Measurements from ENCODE around the gene RILPL2. TPM values are rescaled to one million over a fixed set of nuclear protein-coding genes. Genes with fewer than 3 reads are reported as not detected.
"Not testable (repeated sequence)": the region's sequence is repeated elsewhere in the genome, so short reads cannot be mapped to it uniquely, and the experiment has no call there.

RILPL2 gene
- total RNA-seq, 1 experiment from 2014 or later, result 2.2 TPM

DNA sequence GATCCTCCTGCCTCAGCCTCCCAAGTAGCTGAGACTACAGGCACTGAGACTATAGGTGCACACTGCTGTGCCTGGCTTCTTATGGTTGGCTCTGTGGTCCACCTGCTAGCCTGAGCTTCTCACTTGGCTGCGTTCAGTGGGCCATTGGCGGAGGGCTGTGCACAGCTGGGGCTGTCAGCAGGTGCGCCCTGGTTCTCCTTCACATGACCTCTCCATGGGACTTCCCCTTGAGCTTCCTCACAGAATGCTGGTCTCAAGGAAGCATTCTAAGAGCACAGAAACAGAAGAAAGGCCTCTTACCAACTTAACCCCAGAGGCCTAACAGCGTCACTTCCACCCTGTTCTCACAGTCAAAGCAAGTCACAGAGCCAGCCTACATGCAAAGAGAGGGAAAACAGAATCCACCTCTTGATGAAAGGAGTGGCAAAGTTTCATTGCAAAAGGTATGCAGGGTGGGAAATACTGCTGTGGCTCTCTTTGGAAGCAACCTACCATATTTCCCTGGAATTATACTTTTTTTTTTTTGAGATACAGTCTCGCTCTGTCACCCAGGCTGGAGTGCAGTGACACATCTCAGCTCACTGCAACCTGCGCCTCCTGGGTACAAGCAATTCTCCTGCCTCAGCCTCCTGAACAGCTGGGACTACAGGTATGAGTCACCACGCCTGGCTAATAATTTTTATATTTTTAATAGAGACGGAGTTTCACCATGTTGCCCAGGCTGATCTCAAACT lies 9.3 kb downstream of the RILPL2 start:
- in situ Hi-C loops (cut with HindIII; ENCODE audit: low pct_unique_long_range_greater_than_20kb, low sequenced_read_pairs), result no loop called here
- no peak for DNase-seq (ENCODE audit: low read depth, low spot score)

DNA sequence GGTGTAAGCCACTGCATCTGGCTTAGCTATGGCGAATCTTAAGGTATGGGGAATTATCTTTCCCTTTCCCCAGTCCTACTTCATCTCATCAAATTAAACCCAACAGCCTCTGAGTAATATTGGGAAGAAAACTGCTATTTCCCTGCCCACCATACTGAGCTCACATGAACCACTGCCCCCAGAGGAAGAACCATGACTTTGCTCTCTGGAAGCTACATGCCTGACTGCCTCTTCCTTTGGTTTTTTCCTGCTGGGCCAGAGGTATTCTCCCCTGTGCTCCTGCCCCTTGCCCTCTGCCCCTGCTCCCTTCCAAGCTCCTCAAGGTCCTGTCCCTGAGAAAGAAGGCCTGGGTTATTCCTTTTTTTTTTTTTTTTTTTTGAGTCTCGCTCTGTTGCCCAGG lies 15.2 kb downstream of the RILPL2 start:
- in situ Hi-C loops (cut with HindIII; ENCODE audit: low pct_unique_long_range_greater_than_20kb, low sequenced_read_pairs), result no loop called here

DNA sequence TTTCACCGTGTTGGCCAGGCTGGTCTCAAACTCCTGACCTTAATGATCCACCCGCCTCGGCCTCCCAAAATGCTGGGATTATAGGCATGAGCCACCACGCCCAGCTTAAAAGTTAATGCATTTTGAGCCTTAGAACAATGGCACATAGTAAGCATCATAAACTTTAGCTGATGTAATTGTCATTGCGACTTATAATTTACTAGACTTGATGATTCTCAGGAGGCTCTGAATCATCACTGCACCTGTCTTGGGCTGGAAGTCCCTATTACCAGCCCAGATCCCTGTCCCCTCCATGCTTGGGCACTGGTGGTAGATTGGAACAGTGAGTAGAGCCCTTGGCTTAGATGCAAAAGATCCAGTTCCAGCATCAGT lies 26.5 kb downstream of the RILPL2 start:
- no peak for DNase-seq (ENCODE audit: low read depth, low spot score)
- in situ Hi-C loops (cut with HindIII; ENCODE audit: low pct_unique_long_range_greater_than_20kb, low sequenced_read_pairs), result no loop called here

More for the DNA sequence above, 15.2 kb downstream of the RILPL2 start:
- DNase-seq (ENCODE audit: low read depth, low spot score), result no peak

DNA sequence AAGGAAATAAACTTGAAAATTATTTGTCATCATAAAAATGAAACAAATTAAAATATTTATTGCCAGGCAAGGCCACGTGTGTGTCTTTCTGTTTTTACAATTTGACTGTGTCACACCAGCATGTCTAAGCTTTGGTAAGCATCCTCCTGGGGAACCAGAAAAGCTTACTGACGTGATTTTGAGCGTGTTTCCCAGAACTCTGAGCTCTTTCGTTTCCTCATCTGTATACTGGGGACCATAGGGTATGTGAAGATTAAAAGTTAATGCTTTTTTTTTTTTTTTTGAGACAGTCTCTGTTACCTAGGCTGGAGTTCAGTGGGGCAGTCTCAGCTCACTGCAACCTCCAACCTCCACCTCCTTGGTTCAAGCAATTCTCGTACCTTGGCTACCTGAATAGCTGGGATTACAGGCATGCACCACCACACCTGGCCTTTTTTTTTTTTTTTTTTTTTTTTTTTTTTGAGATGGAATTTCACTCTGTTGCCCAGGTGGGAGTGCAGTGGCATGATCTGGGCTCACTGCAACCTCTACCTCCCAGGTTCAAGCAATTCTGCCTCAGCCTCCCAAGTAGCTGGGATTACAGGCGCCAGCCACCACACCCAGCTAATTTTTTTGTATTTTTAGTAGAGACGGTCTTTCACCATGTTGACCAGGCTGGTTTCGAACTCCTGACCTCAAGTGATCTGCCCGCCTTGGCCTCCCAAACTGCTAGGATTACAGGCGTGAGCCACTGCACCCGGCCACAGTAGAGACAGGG lies 27.0 kb downstream of the RILPL2 start:
- in situ Hi-C loops (cut with HindIII; ENCODE audit: low pct_unique_long_range_greater_than_20kb, low sequenced_read_pairs); DNase-seq (ENCODE audit: low read depth, low spot score): not testable (repeated sequence)

DNA sequence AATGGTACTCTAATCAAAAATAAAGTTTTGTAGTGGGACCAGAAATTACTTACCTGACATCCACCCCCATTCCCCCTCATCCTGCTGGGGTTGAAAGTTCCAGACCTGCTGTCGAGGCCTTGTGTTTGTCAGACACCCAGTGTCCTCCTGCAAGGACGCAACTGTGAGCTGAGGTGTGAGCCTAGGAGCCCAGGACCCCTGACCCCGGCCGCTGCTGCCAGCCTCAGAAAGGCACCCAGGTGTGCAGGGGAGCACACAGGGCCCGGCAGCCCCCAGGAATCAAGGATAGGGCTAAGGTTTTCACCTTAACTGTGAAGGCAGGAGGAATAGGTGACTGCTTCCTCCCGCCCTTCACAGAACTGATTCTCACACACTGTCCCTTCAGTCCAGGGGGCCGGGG lies 27.9 kb downstream of the RILPL2 start:
- in situ Hi-C loops (cut with HindIII; ENCODE audit: low pct_unique_long_range_greater_than_20kb, low sequenced_read_pairs); DNase-seq (ENCODE audit: low read depth, low spot score): not testable (repeated sequence)

DNA sequence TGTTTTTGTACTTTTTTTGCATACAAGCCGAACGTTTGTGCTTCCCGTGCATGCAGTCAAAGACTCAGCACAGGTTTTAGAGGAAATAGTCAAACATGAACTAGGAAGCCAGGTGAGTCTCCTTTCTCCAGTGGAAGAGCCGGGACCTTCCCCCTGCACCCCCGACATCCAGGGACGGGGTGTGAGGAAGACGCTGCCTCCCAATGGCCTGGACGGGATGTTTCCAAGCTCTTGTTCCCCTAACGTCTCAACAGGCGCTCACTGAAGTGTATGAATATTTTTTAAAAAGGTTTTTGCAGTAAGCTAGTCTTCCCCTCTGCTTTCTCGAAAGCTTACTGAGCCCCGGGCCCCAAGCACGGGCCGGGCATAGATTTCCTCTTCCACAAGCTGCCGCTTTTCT lies 28.6 kb downstream of the RILPL2 start:
- DNase-seq (ENCODE audit: low read depth, low spot score); in situ Hi-C loops (cut with HindIII; ENCODE audit: low pct_unique_long_range_greater_than_20kb, low sequenced_read_pairs): not testable (repeated sequence)

DNA sequence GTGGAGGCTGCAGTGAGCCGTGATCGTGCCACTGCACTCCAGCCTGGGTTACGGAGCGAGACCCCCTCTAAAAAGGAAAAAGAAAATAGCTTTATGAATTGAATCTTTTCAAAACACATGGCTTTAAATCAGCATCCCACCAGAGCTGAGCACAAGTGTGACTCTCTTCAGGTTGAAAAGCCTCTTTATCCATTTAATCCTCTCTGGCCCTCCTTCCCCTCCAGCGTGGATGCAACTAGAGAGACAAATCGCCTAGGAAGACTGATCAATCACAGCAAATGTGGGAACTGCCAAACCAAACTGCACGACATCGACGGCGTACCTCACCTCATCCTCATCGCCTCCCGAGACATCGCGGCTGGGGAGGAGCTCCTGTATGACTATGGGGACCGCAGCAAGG lies 29.2 kb downstream of the RILPL2 start:
- in situ Hi-C loops (cut with HindIII; ENCODE audit: low pct_unique_long_range_greater_than_20kb, low sequenced_read_pairs), result not testable (repeated sequence)

DNA sequence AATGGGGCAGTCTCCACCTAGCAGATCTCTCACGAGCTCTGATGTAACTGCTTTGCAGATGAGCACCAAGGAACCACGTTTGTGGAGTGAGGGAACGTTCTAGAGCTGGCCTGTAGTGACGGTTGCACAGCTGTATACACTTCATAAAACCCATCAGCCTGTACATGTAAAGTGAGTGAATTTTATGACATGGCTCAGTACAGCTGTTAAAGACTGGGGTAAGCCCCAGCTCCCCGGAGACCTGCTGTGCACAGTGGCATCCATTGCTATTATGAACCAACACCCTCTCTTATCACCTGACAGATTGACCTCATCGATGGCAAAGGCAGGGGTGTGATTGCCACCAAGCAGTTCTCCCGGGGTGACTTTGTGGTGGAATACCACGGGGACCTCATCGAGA lies 31.9 kb downstream of the RILPL2 start:
- DNase-seq (ENCODE audit: low read depth, low spot score), result no peak
- in situ Hi-C loops (cut with HindIII; ENCODE audit: low pct_unique_long_range_greater_than_20kb, low sequenced_read_pairs), result no loop called here

More for the DNA sequence above, 29.2 kb downstream of the RILPL2 start:
- not testable (repeated sequence) for DNase-seq (ENCODE audit: low read depth, low spot score)

DNA sequence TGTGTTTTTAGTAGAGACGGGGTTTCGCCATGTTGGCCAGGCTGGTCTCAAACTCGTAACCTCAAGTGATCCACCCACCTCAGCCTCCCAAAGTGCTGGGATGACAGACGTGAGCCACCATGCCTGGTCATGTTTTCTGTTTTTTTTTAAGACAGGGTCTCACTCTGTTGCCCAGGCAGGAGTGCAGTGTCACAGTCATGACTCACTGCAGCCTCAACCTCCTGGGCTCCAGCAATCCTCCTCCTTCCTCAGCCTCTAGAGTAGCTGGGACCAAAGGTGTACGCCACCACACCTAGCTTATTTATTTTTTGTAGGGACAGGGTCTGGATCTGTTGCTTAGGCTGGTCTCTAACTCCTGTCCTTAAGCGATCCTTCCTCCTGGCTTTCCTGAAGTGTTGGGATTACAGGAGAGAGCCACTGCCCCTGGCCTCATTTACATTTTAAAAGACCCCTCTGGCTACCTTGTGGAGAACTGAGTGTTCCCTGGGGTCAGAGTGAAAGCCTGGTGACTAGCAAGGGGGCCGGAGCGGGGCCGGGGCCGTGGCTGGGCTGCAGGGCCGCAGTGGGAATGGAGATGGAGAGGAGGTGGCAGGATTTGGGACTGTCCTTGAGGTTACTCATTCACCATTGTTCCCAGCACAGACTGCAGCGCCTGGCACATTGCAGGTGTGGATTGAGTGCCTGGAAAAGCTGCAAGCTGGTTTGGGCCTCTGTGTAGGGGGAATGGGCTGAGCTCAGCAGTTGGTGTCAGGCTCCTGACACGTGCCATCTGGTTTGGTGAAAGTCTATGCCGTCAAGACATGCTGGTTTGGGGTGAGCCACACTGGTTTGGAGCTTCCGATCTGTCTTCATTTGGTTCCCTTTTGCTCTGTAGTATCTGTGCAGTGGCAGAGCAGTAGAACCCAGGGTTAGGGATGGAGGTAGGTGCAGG lies 34.5 kb downstream of the RILPL2 start:
- DNase-seq (ENCODE audit: low read depth, low spot score), result no peak
- in situ Hi-C loops (cut with HindIII; ENCODE audit: low pct_unique_long_range_greater_than_20kb, low sequenced_read_pairs), result no loop called here

DNA sequence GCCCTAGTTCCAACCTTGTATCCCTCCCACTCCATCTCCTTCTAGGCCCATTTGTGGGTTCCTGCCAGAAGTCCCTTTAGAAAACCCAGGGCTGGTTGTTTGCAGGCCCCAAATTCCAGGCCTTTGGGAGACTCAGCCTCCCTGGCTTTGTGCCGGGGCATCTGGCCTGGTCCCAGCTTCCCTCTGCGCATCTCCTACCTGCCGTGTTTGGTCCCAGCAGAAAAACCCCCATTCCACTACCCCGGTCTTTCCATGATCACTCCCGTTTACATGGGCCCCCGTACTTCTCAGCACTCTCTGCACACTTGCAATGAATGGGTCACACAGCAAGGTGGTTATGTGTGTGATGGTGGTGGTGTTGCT lies 37.2 kb downstream of the RILPL2 start:
- no peak for DNase-seq (ENCODE audit: low read depth, low spot score)
- in situ Hi-C loops (cut with HindIII; ENCODE audit: low pct_unique_long_range_greater_than_20kb, low sequenced_read_pairs), result no loop called here

DNA sequence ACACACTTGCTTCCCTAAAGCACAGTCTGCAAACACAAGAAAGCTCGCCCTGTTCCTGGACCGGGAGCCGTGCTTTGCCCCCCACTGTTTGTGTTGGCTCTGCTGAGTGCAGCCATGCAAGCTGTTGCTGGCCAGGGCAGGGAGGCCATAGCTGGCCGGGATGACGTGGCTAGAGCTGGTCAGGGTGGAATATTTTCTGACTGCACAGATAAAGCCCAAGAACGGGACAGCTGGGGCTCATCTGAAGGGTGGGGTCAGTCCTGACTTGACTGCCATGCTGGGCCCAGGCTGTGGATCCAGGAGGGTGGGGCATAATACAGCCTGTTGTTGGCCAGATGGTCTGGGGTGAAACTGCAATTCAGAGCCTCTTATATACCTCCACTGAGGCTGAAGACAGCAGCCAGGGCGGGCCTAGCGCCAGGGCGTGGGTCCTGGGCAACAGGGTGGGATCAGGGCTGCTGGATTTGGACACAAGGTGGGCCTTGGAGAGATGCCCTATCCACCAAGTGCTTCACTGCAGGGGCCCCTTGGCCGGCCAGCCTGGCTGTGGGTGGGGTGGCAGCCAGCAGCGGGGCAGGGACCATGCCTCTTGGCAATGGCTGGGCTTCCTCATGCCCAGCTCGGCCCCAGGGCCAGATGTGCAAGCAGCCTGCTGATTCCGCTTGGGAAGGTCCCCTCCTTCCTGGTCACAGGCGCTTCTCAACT lies 37.8 kb downstream of the RILPL2 start:
- DNase-seq (ENCODE audit: low read depth, low spot score), result no peak
- in situ Hi-C loops (cut with HindIII; ENCODE audit: low pct_unique_long_range_greater_than_20kb, low sequenced_read_pairs), result no loop called here

DNA sequence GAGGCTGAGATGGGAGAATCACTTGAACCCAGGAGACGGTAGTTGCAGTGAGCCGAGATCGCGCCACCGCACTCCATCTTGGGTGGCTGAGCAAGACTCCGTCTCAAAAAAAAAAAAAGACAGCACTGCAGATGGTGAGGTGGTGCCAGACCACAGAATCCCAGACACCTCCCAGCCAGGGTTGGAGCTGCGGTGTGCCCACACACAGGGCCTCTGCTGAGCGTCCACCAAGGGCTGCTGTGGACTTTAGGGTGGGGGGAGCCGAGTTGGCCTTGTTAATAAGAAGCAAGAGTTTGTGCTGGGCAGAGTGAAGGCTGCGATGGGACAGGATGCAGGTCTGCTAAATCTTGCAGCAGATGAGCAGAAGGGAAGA lies 38.3 kb downstream of the RILPL2 start:
- no peak for DNase-seq (ENCODE audit: low read depth, low spot score)
- in situ Hi-C loops (cut with HindIII; ENCODE audit: low pct_unique_long_range_greater_than_20kb, low sequenced_read_pairs), result no loop called here

DNA sequence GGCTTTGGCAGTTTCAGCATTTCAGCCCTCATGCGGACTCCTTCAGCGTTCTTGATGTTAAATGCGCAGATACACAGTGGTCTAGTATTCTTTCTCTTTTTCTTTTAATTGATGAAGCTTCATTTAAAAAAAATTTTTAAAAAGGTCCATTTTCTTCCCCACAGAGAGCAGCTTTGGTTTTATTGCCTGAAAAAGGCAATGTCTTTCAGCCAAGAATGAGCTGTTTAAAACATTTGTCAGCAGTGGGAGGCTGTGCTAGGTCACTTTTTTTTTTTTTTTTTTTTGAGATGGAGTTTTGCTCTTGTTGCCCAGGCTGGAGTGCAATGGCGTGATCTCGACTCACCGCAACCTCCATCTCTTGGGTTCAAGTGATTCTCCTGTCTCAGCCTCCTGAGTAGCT lies 39.1 kb downstream of the RILPL2 start:
- DNase-seq (ENCODE audit: low read depth, low spot score), result no peak
- in situ Hi-C loops (cut with HindIII; ENCODE audit: low pct_unique_long_range_greater_than_20kb, low sequenced_read_pairs), result no loop called here

DNA sequence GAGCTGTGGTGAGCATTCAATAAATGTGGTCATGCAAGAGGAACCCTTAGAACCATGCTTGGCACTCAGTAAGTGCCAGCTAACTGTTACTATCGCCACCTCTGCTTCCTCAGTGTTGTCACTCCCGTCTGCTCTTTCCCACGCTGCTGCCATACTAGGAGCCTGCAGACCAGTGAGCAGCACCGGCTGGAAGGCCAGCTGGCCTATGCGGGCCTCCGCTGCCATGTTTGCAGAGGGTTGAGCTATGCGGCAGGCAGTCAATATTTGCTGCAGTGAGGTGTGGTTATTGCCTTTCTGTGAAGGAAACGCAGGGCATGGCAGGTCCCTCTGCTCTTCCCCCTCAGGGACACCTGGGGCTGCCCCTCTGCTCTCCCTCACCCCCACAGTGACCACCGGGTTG lies 39.5 kb downstream of the RILPL2 start:
- no peak for DNase-seq (ENCODE audit: low read depth, low spot score)
- in situ Hi-C loops (cut with HindIII; ENCODE audit: low pct_unique_long_range_greater_than_20kb, low sequenced_read_pairs), result no loop called here

DNA sequence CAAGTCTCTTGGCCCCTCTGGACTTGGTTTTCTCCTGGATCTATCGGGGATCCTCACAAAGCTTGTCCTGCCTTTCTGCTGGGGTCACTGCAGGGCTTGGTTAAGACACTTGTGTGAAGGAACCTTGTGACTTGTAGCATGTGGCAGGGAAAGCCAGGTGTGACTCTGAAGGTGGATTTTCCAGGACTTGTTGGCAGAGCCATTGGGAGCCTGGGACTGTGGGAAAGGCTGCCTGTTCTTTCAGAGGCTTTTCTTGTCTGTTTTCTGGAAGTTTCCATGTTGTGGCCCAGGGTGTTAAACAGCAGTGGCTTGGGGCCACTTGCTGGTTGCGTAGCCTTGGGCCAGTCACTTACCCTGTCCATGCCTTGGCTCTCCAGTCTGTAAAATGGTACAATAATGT lies 39.9 kb downstream of the RILPL2 start:
- DNase-seq (ENCODE audit: low read depth, low spot score), result no peak
- in situ Hi-C loops (cut with HindIII; ENCODE audit: low pct_unique_long_range_greater_than_20kb, low sequenced_read_pairs), result no loop called here

DNA sequence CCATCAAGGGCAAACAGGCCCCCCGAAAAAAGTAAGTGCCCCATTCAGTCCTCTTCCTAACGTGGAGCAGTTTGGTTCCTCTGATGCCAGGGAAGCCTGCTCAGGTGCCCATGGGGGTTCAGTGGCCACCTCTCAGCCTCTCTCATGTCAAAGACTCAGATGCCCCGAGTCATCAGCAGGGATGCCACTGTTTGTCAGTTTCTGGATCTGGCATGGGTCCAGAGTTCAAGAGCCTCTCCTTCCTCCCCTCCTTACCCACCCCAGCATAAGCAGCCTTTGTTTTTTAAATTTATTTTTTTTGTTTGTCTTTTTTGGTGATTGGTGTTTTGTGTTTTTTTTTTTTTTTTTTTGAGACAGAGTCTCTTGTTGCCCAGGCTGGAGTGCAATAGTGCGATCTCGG lies 41.2 kb downstream of the RILPL2 start:
- in situ Hi-C loops (cut with HindIII; ENCODE audit: low pct_unique_long_range_greater_than_20kb, low sequenced_read_pairs), result no loop called here
- DNase-seq (ENCODE audit: low read depth, low spot score), result no peak

DNA sequence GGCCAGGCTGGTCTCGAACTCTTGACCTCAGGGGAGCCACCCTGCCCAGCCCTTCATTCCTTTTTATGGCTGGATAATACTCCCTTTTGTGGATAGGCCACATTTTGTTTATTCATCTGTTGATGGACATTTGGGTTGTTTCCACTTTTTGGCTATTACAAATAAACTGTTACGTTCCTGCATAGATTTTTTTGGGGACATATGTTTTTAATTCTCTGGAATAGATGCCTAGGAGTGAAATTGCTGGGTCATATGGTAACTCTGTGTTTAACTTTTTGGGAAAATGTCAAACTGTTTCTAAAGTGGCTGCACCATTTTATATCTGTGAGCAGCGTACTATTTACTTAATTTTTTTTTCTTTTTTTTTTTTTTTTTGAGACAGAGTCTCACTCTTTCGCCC lies 42.7 kb downstream of the RILPL2 start:
- in situ Hi-C loops (cut with HindIII; ENCODE audit: low pct_unique_long_range_greater_than_20kb, low sequenced_read_pairs), result no loop called here
- DNase-seq (ENCODE audit: low read depth, low spot score), result no peak

Data from SK-MEL-5 (cell line).